Measurements from ENCODE around the gene ADSS2.
A peak's percentile ranks its signal among the peaks of the same experiment; 100 is the strongest.

ADSS2 gene

DNA sequence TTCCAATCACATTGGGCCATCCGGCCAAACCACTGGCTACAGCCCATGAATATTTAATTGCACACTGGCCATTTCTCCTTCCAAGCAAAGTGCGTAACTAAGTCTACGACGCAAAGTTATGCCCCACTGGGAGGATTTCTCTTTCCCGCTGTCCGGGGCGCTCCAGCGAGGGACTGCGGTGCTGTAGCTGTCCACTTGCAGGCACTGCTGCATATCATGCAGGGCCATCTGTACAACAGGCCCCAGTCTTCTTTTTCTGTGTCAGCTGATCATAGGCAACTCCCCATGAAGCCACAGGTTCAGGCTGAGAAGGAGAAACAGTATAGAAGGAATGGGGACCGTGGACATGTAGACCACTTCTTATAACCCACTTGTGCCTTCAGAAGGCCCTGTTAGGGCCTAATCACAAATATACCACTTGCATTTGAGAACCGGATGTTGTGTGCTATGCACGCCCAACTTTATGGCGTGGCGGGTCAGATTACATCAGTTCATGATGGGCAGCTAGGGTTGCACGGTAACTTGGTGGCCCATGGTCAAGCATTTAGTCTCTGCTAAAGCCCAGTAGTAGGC lies 58.0 kb downstream of the ADSS2 start:
- ChIA-PET POLR2A (no interaction called here), CTCF (no interaction called here)
- Histone ChIP-seq H3K4me3 (ENCODE audit: low read depth, low read length) (no peak overlapping the region), H3K36me3 (ENCODE audit: control insufficient read depth in 2 of 2, insufficient read depth in 1 of 2, low read length in 2 of 2) (no peaks in the 10 kb centered on the region), H3K4me1 (ENCODE audit: control insufficient read depth, insufficient read depth, low read length) (no peaks in the 10 kb centered on the region), H3K9me3 (ENCODE audit: control insufficient read depth, insufficient read depth, low read depth, low read length) (no peaks in the 10 kb centered on the region), H3K27ac (ENCODE audit: extremely low read depth, low read depth, low read length) (no peak overlapping the region)
- 0 out of 2 replicates have a peak, but pooled peaks have one; percentile 9 for TF ChIP-seq SCRT2 (tag by site-specific recombination; IDR thresholded peaks at IDR 0.05)
- TF ChIP-seq HOXD13 (CRISPR knock-in tag; IDR thresholded peaks at IDR 0.05; ENCODE audit: borderline replicate concordance): no peak
- TF ChIP-seq SETDB1 (IDR thresholded peaks at IDR 0.05; ENCODE audit: insufficient read length, low read length): peak; percentile 37
- TF ChIP-seq, protein P1, sequence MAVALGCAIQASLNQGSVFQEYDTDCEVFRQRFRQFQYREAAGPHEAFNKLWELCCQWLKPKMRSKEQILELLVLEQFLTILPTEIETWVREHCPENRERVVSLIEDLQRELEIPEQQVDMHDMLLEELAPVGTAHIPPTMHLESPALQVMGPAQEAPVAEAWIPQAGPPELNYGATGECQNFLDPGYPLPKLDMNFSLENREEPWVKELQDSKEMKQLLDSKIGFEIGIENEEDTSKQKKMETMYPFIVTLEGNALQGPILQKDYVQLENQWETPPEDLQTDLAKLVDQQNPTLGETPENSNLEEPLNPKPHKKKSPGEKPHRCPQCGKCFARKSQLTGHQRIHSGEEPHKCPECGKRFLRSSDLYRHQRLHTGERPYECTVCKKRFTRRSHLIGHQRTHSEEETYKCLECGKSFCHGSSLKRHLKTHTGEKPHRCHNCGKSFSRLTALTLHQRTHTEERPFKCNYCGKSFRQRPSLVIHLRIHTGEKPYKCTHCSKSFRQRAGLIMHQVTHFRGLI (tag by site-specific recombination; IDR thresholded peaks at IDR 0.05): 0 out of 2 replicates have a peak, but pooled peaks have one; percentile 37

DNA sequence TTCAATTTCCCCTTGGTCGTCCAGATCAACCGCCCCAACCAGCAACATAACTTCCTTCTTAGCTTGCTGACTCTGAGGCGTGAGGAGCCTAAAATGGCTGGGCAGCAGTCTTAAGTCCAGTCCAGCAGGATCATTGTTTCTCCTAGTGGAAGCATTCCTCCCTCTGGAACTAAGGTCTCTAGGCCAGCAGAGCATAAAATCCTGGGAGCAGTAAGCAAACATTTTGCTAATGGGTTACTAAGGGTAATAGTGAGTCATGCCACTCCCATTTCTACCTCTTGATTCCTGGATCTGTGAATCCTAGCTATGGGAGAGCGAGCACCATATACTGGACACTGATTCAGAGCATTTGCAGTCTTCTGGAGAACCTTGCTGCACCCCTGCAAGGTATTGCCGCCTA lies 59.9 kb downstream of the ADSS2 start:
- H3K27ac ChIP-seq (ENCODE audit: extremely low read depth, low read depth, low read length): no peak overlapping the region
- no peaks in the 10 kb centered on the region for H3K4me1 ChIP-seq (ENCODE audit: control insufficient read depth, insufficient read depth, low read length)
- no peak overlapping the region for H3K4me3 ChIP-seq (ENCODE audit: low read depth, low read length)
- POLR2A ChIA-PET: no interaction called here
- CTCF ChIA-PET: no interaction called here
- H3K36me3 ChIP-seq (ENCODE audit: control insufficient read depth in 2 of 2, insufficient read depth in 1 of 2, low read length in 2 of 2): no peaks in the 10 kb centered on the region
- TF ChIP-seq, protein P2, sequence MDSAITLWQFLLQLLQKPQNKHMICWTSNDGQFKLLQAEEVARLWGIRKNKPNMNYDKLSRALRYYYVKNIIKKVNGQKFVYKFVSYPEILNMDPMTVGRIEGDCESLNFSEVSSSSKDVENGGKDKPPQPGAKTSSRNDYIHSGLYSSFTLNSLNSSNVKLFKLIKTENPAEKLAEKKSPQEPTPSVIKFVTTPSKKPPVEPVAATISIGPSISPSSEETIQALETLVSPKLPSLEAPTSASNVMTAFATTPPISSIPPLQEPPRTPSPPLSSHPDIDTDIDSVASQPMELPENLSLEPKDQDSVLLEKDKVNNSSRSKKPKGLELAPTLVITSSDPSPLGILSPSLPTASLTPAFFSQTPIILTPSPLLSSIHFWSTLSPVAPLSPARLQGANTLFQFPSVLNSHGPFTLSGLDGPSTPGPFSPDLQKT (IDR thresholded peaks at IDR 0.05; ENCODE audit: borderline replicate concordance, low read depth, low read length): no peak
- TF ChIP-seq, protein P3, sequence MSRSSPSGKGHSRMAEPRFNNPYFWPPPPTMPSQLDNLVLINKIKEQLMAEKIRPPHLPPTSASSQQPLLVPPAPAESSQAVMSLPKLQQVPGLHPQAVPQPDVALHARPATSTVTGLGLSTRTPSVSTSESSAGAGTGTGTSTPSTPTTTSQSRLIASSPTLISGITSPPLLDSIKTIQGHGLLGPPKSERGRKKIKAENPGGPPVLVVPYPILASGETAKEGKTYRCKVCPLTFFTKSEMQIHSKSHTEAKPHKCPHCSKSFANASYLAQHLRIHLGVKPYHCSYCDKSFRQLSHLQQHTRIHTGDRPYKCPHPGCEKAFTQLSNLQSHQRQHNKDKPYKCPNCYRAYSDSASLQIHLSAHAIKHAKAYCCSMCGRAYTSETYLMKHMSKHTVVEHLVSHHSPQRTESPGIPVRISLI (tag by site-specific recombination; IDR thresholded peaks at IDR 0.05): no peak
- no peak for TF ChIP-seq BCL11B (tag by site-specific recombination; IDR thresholded peaks at IDR 0.05; ENCODE audit: low read depth)
- no peak for TF ChIP-seq ZNF664 (tag by site-specific recombination; IDR thresholded peaks at IDR 0.05)
- no peak for TF ChIP-seq ZNF843 (tag by site-specific recombination; IDR thresholded peaks at IDR 0.05)
- no peak for TF ChIP-seq FEZF1 (tag by site-specific recombination; IDR thresholded peaks at IDR 0.05)
- no peak for TF ChIP-seq GLI2 (tag by site-specific recombination; IDR thresholded peaks at IDR 0.05; ENCODE audit: borderline replicate concordance, low read depth)
- TF ChIP-seq HOXC10 (CRISPR knock-in tag; IDR thresholded peaks at IDR 0.05): no peak
- TF ChIP-seq, protein P4, sequence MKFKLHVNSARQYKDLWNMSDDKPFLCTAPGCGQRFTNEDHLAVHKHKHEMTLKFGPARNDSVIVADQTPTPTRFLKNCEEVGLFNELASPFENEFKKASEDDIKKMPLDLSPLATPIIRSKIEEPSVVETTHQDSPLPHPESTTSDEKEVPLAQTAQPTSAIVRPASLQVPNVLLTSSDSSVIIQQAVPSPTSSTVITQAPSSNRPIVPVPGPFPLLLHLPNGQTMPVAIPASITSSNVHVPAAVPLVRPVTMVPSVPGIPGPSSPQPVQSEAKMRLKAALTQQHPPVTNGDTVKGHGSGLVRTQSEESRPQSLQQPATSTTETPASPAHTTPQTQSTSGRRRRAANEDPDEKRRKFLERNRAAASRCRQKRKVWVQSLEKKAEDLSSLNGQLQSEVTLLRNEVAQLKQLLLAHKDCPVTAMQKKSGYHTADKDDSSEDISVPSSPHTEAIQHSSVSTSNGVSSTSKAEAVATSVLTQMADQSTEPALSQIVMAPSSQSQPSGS (tag by site-specific recombination; IDR thresholded peaks at IDR 0.05; ENCODE audit: low read depth): no peak
- TF ChIP-seq ZNF560 (tag by site-specific recombination; IDR thresholded peaks at IDR 0.05; ENCODE audit: borderline replicate concordance): no peak
- H3K9me3 ChIP-seq (ENCODE audit: control insufficient read depth, insufficient read depth, low read depth, low read length): no peaks in the 10 kb centered on the region

DNA sequence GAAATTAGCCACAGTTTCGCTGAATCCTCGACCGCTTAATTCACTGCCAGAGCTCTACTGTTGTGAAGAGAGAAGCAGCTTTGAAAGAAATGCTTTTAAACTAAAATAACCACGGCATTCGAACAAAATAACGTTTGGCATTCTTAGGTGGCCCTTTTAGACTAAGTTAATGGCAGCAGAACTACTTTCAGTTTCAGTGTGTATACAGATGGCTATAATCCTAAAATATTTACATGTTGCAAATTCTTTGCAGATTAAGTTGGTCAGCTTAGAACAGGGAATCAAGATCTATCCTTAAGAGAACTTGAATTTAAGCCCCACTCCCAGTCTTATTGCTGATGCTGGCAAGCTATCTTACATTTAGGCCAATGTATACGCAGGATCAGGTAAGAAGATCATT lies 62.7 kb downstream of the ADSS2 start:
- no peak for TF ChIP-seq PRDM1 (tag by site-specific recombination; IDR thresholded peaks at IDR 0.05)
- Histone ChIP-seq H3K27ac (ENCODE audit: extremely low read depth, low read depth, low read length) (no peak overlapping the region), H3K4me1 (ENCODE audit: control insufficient read depth, insufficient read depth, low read length) (no peaks in the 10 kb centered on the region), H3K36me3 (ENCODE audit: control insufficient read depth in 2 of 2, insufficient read depth in 1 of 2, low read length in 2 of 2) (no peaks in the 10 kb centered on the region), H3K9me3 (ENCODE audit: control insufficient read depth, insufficient read depth, low read depth, low read length) (no peaks in the 10 kb centered on the region), H3K4me3 (ENCODE audit: low read depth, low read length) (no peak overlapping the region)
- ChIA-PET CTCF (no interaction called here), POLR2A (no interaction called here)
